GM23338 (cell line): ENCODE data around the gene ITGB3. TPM values are rescaled to one million over a fixed set of nuclear protein-coding genes. Genes with fewer than 3 reads are reported as not detected.

Experiments used
- polyA plus RNA-seq: library from polyadenylated mRNA; unstranded; fragments of >200 nt; fragmentation: Nextera tagmentation; extraction: Ambion mirVana; gene quantifications from 2 replicates; pipeline ENCODE4 v1.2.1, GENCODE V29; 2016
- small RNA-seq: library from RNA; depleted of rRNA; stranded (forward); fragments of <200 nt; gene quantifications from one replicate; pipeline ENCODE3, GENCODE V24; 2014; ENCODE audit warnings: low replicate concordance
- total RNA-seq: library from RNA; depleted of rRNA; stranded (reverse); fragments of >200 nt; shearing (Covaris generic); gene quantifications from 2 replicates; pipeline ENCODE4 v1.2.3, GENCODE V29; 2014; rRNA removed

Gene ITGB3
- total and polyA plus RNA-seq, 2 experiments from 2014 or later, result 0.52 TPM; not detected in 1

Small RNAs within 50 kb of the gene (small RNA-seq; reads per million reads assigned to genes)
- not detected for gene RNU7-186P

Other genes starting within 250 kb of the ITGB3 start
- gene CDC27, start 64.5 kb upstream of the ITGB3 start, total RNA-seq, result 47.9 and 49.7 TPM in 2 replicates
- gene CDC27, start 64.5 kb upstream of the ITGB3 start, polyA plus RNA-seq, result 73.0 and 85.5 TPM in 2 replicates
- not detected in 2 replicates for gene MYL4, start 44.5 kb upstream of the ITGB3 start, total RNA-seq
- 0.44 and 2.5 TPM in 2 replicates for gene MYL4, start 44.5 kb upstream of the ITGB3 start, polyA plus RNA-seq
- gene EFCAB13, start 70.1 kb downstream of the ITGB3 start, total RNA-seq, result 3.6 and 4.1 TPM in 2 replicates
- gene EFCAB13, start 70.1 kb downstream of the ITGB3 start, polyA plus RNA-seq, result 3.3 and 5.4 TPM in 2 replicates